Brain microvascular endothelial cell (primary cell): Measurements from ENCODE around the gene DLG2.

Source experiments
- DNase-seq: peaks from one replicate; pipeline ENCODE4 v3.0.0-alpha.2; 2020
- H3K27ac ChIP-seq: fragments of 250-450 bp; sonication (Bioruptor Pico); 2 replicates; pipeline ENCODE4 v1.5.1; 2020; ENCODE audit warnings: mild to moderate bottlenecking, moderate library complexity
- H3K27me3 ChIP-seq: fragments of 250-450 bp; sonication (Bioruptor Pico); replicated peaks from 2 replicates; pipeline ENCODE4 v1.5.1; 2020; ENCODE audit warnings: mild to moderate bottlenecking
- H3K36me3 ChIP-seq: fragments of 250-450 bp; sonication (Bioruptor Pico); replicated peaks from 2 replicates; pipeline ENCODE4 v1.5.1; 2020; ENCODE audit warnings: mild to moderate bottlenecking
- H3K4me3 ChIP-seq: 2 replicates; pipeline ENCODE4 v1.5.1; 2011; ENCODE audit warnings: low read depth, mild to moderate bottlenecking, control low read depth, low read length, moderate library complexity
- in situ Hi-C: cut with HindIII; loops from 2 replicates; pipeline ENCODE4 v1.10.0; 2017; ENCODE audit warnings: low sequenced_read_pairs, low pct_ligation_motif_present
- TF ChIP-seq, protein P1 (sequence below): IDR thresholded peaks from 2 replicates; pipeline ENCODE4 v1.5.1; 2011; ENCODE audit warnings: low read depth, mild to moderate bottlenecking, moderate library complexity, low read length, control low read depth, inconsistent platforms; ENCODE audit errors: missing control alignments

Gene DLG2

DNA sequence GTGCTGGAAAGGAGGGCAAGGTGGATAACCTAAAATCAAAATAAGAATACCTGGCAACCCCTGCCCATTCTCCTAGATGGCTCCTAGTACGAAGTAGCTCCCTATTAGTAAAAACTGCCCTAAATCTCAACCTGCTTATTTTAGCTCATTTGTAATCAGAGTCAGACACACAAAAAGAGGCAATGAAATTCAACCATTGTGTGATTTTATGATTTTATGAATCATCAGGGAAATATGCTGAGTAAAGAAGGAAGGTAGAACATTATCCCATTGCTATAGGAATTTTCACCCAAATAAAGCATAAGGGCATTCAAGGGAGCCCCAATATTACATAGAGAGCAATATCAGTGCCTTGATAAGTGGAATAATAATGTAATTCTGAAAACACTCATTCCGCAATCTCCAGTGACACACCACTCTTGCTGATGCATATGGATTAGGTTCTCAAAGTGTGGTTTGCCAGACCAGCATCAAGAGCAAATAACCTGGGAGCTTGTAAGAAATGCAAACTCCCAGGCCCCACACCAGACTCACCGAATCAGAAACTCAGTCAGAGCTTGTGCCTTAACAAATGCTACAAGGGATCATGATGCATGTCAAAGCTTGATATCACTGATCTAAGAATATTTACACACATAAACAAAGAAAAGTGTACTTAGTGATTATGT is 789.6 kb downstream of the DLG2 start:
- no peak overlapping the region for H3K4me3 ChIP-seq
- H3K27ac ChIP-seq, result no peak overlapping the region
- TF ChIP-seq, protein P1, sequence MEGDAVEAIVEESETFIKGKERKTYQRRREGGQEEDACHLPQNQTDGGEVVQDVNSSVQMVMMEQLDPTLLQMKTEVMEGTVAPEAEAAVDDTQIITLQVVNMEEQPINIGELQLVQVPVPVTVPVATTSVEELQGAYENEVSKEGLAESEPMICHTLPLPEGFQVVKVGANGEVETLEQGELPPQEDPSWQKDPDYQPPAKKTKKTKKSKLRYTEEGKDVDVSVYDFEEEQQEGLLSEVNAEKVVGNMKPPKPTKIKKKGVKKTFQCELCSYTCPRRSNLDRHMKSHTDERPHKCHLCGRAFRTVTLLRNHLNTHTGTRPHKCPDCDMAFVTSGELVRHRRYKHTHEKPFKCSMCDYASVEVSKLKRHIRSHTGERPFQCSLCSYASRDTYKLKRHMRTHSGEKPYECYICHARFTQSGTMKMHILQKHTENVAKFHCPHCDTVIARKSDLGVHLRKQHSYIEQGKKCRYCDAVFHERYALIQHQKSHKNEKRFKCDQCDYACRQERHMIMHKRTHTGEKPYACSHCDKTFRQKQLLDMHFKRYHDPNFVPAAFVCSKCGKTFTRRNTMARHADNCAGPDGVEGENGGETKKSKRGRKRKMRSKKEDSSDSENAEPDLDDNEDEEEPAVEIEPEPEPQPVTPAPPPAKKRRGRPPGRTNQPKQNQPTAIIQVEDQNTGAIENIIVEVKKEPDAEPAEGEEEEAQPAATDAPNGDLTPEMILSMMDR, result no peak
- in situ Hi-C loops, result no loop called here
- no peaks in the 10 kb centered on the region for H3K36me3 ChIP-seq
- H3K27me3 ChIP-seq, result no peaks in the 10 kb centered on the region
- no peak for DNase-seq

GRCh38 chr11:84836371-84836770 is 790.8 kb downstream of the DLG2 start:
- Histone ChIP-seq H3K36me3 (no peaks in the 10 kb centered on the region), H3K27ac (no peak overlapping the region), H3K4me3 (no peak overlapping the region), H3K27me3 (no peaks in the 10 kb centered on the region)
- no peak for DNase-seq
- in situ Hi-C loops, result no loop called here
- TF ChIP-seq, protein P1, result no peak

DNA sequence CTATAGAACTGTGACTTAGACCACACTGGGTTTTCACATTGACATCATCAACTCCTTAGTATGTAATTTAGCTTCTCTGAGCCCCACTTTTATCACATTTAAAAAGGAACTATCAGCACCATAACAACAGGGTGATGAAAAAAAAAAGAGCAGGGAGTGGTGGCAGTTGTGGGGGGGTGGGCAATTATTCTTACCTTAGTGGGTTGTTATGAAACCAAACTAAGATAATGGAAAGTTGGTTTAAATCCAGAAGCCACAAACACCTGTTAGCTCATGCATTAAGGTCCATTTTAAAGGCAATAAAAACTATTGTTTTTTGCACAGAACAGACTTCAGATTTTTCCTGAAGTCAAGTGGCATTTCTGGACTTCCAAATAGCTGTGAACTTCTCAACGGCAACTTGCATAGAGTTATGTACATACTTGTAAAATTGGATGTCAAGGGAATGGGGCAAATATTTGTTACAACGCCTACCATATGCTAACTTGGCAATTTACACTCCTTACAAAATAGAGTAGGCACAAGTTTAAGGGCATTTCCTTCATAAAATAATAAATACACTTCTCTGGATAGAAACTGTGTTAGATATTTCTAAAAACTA is 793.6 kb downstream of the DLG2 start:
- in situ Hi-C loops, result no loop called here
- Histone ChIP-seq H3K36me3 (no peaks in the 10 kb centered on the region), H3K27me3 (no peaks in the 10 kb centered on the region), H3K4me3 (no peak overlapping the region), H3K27ac (no peak overlapping the region)
- TF ChIP-seq, protein P1, result no peak
- no peak for DNase-seq

DNA sequence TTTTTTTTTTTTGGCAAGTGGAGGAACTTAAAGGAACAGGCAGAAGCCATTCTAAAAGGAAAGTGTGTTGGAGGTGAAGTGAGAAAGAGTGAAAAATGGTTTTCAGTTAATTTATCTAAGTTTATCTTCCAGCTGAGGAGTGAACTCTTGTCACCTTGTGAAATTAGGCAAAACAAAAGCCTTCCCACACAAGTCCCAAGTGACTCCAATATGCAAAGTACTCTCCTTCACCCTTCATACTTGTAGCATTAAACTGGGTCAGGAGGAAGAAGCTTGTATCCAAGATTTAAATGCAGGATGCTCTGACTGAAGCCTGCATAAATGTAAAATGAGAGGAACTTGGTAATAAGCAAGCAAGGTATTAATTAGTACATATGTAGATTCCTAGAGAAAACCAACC is 796.8 kb downstream of the DLG2 start:
- H3K27me3 ChIP-seq, result no peaks in the 10 kb centered on the region
- H3K4me3 ChIP-seq, result no peak overlapping the region
- TF ChIP-seq, protein P1, result no peak
- in situ Hi-C loops, result no loop called here
- no peak overlapping the region for H3K27ac ChIP-seq
- H3K36me3 ChIP-seq, result no peaks in the 10 kb centered on the region
- DNase-seq, result no peak

DNA sequence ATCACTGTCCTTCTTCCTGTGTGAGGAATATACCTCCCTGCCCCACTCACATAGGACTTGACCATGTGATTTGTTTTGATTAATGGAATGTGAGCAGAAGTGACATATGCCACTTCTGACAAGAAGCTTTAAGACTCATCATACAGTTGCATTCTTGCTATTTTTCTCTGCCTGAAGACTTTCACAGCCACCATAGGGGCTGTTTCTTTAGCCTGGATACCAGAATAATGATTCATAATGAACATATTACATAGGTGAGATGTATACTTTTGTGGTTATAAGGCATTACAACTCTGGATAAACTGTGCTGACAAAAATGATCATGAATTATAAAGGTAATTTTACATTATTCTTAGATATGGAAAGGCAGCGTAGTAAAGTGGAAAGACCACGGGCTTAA is 798.0 kb downstream of the DLG2 start:
- Histone ChIP-seq H3K27me3 (no peaks in the 10 kb centered on the region), H3K36me3 (no peaks in the 10 kb centered on the region), H3K4me3 (no peak overlapping the region), H3K27ac (no peak overlapping the region)
- TF ChIP-seq, protein P1, result no peak
- in situ Hi-C loops, result no loop called here
- DNase-seq, result no peak

GRCh38 chr11:84828616-84829015 is 798.5 kb downstream of the DLG2 start:
- H3K27me3 ChIP-seq, result no peaks in the 10 kb centered on the region
- no peak overlapping the region for H3K4me3 ChIP-seq
- TF ChIP-seq, protein P1, result no peak
- in situ Hi-C loops, result no loop called here
- no peaks in the 10 kb centered on the region for H3K36me3 ChIP-seq
- no peak for DNase-seq
- no peak overlapping the region for H3K27ac ChIP-seq
